ENCODE data around the gene SERPIND1. TPM values are rescaled to one million over a fixed set of nuclear protein-coding genes. Genes with fewer than 3 reads are reported as not detected.

SERPIND1 gene
- total RNA-seq, 1 donor from 2014 or later = not detected

GRCh38 chr22:20750461-20751184 lies 23.3 kb upstream of the SERPIND1 start:
- Histone ChIP-seq H3K27ac (no peak overlapping the region), H3K4me3 (no peak overlapping the region), H3K36me3 (peaks cover 27 to 79% of the 10 kb centered on the region in 2 donors), H3K27me3 (no peaks in the 10 kb centered on the region), H3K9me3 (no peaks in the 10 kb centered on the region), H3K4me1 (no peaks in the 10 kb centered on the region)
- no peak for TF ChIP-seq CTCF (IDR thresholded peaks at IDR 0.05)
- intact Hi-C loops (cut with DNase I) = no loop called here
- no peak for DNase-seq (ENCODE audit: low spot score in 2 of 2)

GRCh38 chr22:20751185-20751851 lies 22.6 kb upstream of the SERPIND1 start:
- Histone ChIP-seq H3K27me3 (no peaks in the 10 kb centered on the region), H3K4me3 (no peak overlapping the region), H3K9me3 (no peaks in the 10 kb centered on the region), H3K27ac (no peak overlapping the region), H3K4me1 (no peaks in the 10 kb centered on the region), H3K36me3 (peaks cover 25 to 75% of the 10 kb centered on the region in 2 donors)
- intact Hi-C loops (cut with DNase I) = no loop called here
- DNase-seq (ENCODE audit: low spot score in 2 of 2) = no peak
- no peak for TF ChIP-seq CTCF (IDR thresholded peaks at IDR 0.05)

GRCh38 chr22:20752104-20752741 lies 21.7 kb upstream of the SERPIND1 start:
- H3K27ac ChIP-seq = no peak overlapping the region
- peaks cover 20 to 75% of the 10 kb centered on the region in 2 donors for H3K36me3 ChIP-seq
- no peaks in the 10 kb centered on the region for H3K9me3 ChIP-seq
- no peak overlapping the region for H3K4me3 ChIP-seq
- H3K4me1 ChIP-seq = no peaks in the 10 kb centered on the region
- no peak for TF ChIP-seq CTCF (IDR thresholded peaks at IDR 0.05)
- intact Hi-C loops (cut with DNase I) = no loop called here
- H3K27me3 ChIP-seq = no peaks in the 10 kb centered on the region
- DNase-seq (ENCODE audit: low spot score in 2 of 2) = no peak

- TF ChIP-seq CTCF (IDR thresholded peaks at IDR 0.05) = no peak
- no peaks in the 10 kb centered on the region for H3K4me1 ChIP-seq
- DNase-seq (ENCODE audit: low spot score in 2 of 2) = no peak
- peaks cover 21 to 75% of the 10 kb centered on the region in 2 donors for H3K36me3 ChIP-seq
- no peak overlapping the region for H3K4me3 ChIP-seq
- no peak overlapping the region for H3K27ac ChIP-seq
- intact Hi-C loops (cut with DNase I) = no loop called here
- no peaks in the 10 kb centered on the region for H3K27me3 ChIP-seq
- no peaks in the 10 kb centered on the region for H3K9me3 ChIP-seq
Observed at GRCh38 chr22:20752873-20753272, 21.0 kb upstream of the SERPIND1 start.

- H3K4me1 ChIP-seq = no peaks in the 10 kb centered on the region
- no peaks in the 10 kb centered on the region for H3K9me3 ChIP-seq
- no peak for DNase-seq (ENCODE audit: low spot score in 2 of 2)
- H3K27me3 ChIP-seq = no peaks in the 10 kb centered on the region
- H3K4me3 ChIP-seq = no peak overlapping the region
- peaks cover 28 to 70% of the 10 kb centered on the region in 2 donors for H3K36me3 ChIP-seq
- H3K27ac ChIP-seq = no peak overlapping the region
- TF ChIP-seq CTCF (IDR thresholded peaks at IDR 0.05) = no peak
- intact Hi-C loops (cut with DNase I) = no loop called here
Observed at GRCh38 chr22:20756846-20757245, 17.1 kb upstream of the SERPIND1 start.
